Urinary bladder (tissue), 4 donors: ENCODE data around the gene C10orf90. TPM values are rescaled to one million over a fixed set of nuclear protein-coding genes. Genes with fewer than 3 reads are reported as not detected.

Source experiments
- DNase-seq: peaks from one replicate; pipeline ENCODE4 v3.0.0-alpha.2; 2015; ENCODE audit errors: extremely low spot score
- H3K27ac ChIP-seq: one replicate; pipeline ENCODE4 v1.5.1; 2013; ENCODE audit warnings: low read depth, mild to moderate bottlenecking, moderate library complexity
- H3K36me3 ChIP-seq: one replicate; pipeline ENCODE4 v1.6.1; 2013; ENCODE audit warnings: mild to moderate bottlenecking, moderate library complexity; ENCODE audit not compliant: insufficient read depth
- H3K4me1 ChIP-seq: one replicate; pipeline ENCODE4 v1.6.1; 2013; ENCODE audit warnings: mild to moderate bottlenecking, moderate library complexity; ENCODE audit not compliant: insufficient read depth
- H3K4me3 ChIP-seq: one replicate; pipeline ENCODE4 v1.5.1; 2013; ENCODE audit warnings: low read depth, low read length
- whole genome bisulfite sequencing: extraction: QIAGEN DNeasy Blood & Tissue Kit; methylation state at CpG from one replicate; pipeline ENCODE4 v1.1.7; 2013; 5-methylcytosine and 5-hydroxymethylcytosine counted together
- polyA plus RNA-seq: library from polyadenylated mRNA; stranded (reverse); fragments of 200-250 nt; gene quantifications from one replicate; pipeline ENCODE4 v1.2.3, GENCODE V29; 2013
- total RNA-seq: library from RNA; depleted of rRNA; stranded (reverse); fragments of >200 nt; gene quantifications from one replicate; pipeline ENCODE4 v1.2.3, GENCODE V29; 2014
- donor health status: healthy with polysubstance abuse.
- donor health status: healthy.

Gene C10orf90
- total and polyA plus RNA-seq, 2 donors: 0.85 TPM; not detected in 1

DNA sequence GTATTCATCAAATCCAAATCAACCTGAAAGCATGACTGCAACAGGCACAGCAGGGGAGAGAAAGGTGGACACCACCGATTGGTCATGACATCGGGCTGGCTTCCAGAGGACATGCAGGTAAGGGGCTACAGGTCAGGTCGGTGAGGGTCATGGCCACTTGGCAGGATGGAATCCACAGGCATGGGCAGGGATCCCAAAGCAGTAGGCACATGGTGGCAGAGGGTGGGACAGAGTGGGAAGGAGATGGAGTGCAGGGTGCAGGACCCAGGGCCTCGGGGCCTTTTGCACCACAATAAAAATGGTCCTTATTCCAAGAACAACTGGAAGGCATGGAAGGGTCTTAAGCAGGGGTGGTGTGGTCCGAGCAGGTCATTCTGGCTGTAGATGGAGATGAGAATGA is 33.0 kb downstream of the C10orf90 start:
- no peaks in the 10 kb centered on the region for H3K36me3 ChIP-seq
- no peak overlapping the region for H3K27ac ChIP-seq
- no peak overlapping the region for H3K4me3 ChIP-seq
- no peak for DNase-seq
- no peaks in the 10 kb centered on the region for H3K4me1 ChIP-seq
- WGBS: 93% methylated on average over 5 of the region's 5 CpGs

DNA sequence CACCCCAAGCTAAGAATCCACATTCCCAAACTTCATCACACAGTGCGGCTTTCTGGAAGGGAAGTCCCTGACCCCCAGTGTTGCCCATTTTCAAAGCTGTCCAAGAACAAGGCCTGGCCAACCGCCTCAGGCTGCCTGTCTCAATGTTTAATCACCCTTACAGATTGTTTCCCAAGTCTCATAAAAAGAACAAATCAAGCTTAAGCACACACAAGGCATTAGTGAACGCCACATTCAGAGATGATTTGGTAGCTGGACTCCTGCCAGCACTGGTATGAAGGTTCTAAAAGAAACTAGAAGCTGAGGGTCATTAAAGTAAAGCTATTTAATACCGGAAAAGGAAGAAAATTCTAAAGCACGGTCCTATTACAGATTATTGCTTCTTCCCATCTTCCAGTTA is 35.6 kb downstream of the C10orf90 start:
- Histone ChIP-seq H3K4me1 (no peaks in the 10 kb centered on the region), H3K36me3 (no peaks in the 10 kb centered on the region), H3K4me3 (no peak overlapping the region), H3K27ac (no peak overlapping the region)
- WGBS: 46% methylated on average over 5 of the region's 5 CpGs
- DNase-seq: peak; percentile 20

DNA sequence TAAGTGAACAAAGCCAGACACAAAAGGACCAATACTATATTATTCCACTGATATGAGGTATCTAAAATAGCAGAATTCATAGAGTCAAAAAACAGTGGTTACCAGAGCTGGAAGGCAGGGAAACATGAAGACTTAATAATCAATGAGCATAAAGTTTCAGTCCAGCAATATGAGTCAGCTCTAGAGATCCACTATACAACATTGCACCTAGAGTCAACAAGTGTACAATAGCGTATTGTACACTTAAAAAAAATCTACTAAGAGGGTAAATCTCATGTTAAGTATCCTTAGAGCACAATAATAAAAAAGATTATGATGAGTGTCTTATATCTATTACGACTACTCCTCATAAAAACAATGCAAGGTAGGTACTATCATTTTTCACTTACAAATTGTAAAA is 36.1 kb downstream of the C10orf90 start:
- WGBS: 91% methylated on average over 2 of the region's 2 CpGs
- H3K4me1 ChIP-seq: no peaks in the 10 kb centered on the region
- no peaks in the 10 kb centered on the region for H3K36me3 ChIP-seq
- no peak overlapping the region for H3K27ac ChIP-seq
- DNase-seq: no peak
- H3K4me3 ChIP-seq: no peak overlapping the region

DNA sequence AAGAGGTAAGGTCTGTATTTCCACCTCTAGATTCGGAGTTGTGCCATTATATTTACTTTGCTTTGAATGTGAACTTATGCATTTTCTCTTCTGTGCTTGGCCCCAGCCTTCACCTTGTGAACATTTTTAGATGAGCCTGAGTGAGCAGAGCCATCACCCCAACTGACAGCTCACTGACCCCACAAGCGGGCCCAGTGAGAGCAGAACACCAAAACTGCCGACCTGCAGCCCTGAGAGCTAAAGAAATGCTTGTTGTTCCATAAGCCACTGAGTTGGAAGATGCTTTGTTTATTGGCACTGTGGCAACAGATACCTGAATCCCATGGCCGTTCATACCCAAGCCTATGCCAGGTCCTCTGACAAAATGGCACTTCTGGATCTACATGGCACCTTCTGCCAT is 37.8 kb downstream of the C10orf90 start:
- WGBS: 87% methylated on average over 4 of the region's 4 CpGs

DNA sequence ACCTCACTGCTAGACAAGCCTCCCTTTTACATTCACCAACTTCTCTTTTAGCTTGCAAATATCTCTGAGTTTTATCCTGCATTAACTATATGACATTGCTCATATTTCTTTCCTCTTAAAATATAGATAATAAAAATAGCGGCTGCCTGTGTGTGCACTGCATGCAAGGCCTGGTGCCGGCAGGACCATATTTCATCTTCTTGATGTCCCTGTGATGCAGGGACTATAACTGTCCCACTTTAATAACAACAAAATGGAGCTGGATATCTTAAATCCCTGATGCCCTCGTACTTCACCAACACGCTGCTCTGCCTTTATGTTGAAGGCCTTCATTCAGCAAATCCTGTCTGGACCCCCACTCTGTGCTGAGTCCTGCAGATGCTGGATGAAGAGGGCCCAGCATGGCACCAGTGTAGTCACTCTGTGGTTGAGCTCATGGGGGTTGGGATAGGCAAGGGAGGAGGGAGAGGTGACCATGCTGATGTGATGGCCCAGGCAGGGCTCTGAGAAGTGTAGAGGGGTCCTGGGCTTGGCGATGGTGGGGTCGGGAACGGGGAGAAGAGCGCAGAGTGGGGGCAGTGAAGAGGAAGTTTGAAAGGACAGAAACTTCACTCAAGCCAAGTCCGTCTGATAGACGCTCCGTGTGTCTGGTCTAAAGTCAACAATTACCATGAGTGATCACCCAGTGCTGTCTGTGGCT is 40.4 kb downstream of the C10orf90 start:
- DNase-seq: no peak
- H3K36me3 ChIP-seq: no peaks in the 10 kb centered on the region
- WGBS: 79% methylated on average over 11 of the region's 11 CpGs
- H3K27ac ChIP-seq: no peak overlapping the region
- H3K4me1 ChIP-seq: no peaks in the 10 kb centered on the region
- no peak overlapping the region for H3K4me3 ChIP-seq

More for the DNA sequence above, 37.8 kb downstream of the C10orf90 start:
- no peak for DNase-seq
- H3K4me3 ChIP-seq: no peak overlapping the region
- H3K4me1 ChIP-seq: no peaks in the 10 kb centered on the region
- no peaks in the 10 kb centered on the region for H3K36me3 ChIP-seq
- H3K27ac ChIP-seq: no peak overlapping the region

DNA sequence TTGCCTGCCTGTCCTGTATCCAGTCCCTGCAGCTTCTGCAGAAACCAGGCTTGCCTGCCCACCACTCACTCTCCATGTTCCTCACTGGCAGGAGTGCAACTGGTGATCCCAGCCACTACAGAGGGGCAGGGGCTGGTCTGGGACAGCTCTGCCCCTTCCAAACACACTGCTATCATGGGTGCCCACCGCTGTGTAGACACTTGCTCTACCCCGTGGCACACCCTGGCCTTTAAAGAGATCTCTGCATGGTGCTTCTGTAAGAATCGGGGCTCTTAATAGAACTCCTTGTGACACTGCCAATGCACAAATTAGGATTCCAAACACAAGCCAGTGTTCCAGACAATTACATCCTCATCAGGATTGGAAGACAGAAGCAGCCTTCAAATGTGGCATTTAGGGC is 41.7 kb downstream of the C10orf90 start:
- no peaks in the 10 kb centered on the region for H3K36me3 ChIP-seq

DNA sequence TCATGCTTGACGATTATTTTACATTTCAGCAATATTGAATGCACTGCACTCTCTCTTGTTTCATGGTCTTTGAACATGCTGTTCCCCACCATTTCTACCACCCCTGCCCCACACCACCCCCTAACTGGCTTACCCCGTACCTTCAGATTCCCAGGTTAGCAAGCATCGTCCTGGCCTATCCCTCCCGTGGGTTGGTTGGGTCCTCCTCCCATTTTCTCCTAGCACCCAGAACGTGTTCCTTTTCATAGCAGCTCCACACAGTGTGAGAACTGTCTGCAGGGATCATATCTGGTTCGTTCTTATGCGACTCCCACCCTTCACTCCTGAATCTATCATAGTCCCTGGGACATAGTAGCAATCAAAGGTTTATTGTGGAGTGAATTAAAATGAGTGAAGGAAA is 48.6 kb downstream of the C10orf90 start:
- WGBS: 86% methylated on average over 7 of the region's 7 CpGs
- DNase-seq: no peak
- H3K4me3 ChIP-seq: no peak overlapping the region
- no peak overlapping the region for H3K27ac ChIP-seq
- no peaks in the 10 kb centered on the region for H3K4me1 ChIP-seq
- no peaks in the 10 kb centered on the region for H3K36me3 ChIP-seq

More for the DNA sequence above, 41.7 kb downstream of the C10orf90 start:
- H3K4me3 ChIP-seq: no peak overlapping the region
- 85% methylated on average over 3 of the region's 3 CpGs for WGBS
- no peaks in the 10 kb centered on the region for H3K4me1 ChIP-seq
- H3K27ac ChIP-seq: no peak overlapping the region
- no peak for DNase-seq

DNA sequence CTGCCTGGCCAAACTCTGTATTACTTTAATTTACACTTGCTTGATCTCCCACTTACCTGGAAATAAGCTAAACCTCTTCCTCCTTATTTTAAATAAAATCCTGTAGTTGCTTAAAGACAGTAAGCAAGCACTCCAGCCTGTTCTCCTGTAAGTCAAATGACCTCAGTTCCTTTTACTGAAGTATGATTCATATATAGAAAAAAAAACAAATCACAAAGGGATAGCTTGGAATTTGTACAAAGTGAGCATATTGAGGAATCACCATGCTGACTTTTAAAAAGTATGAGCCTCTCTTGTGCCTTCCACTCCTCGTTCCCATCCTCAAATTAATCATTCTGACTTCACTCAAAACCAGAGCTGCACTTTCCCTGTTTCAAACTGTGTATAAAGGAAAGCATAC is 52.0 kb downstream of the C10orf90 start:
- no peaks in the 10 kb centered on the region for H3K36me3 ChIP-seq
- DNase-seq: no peak
- no peak overlapping the region for H3K27ac ChIP-seq
- 65% methylated on average over 1 of the region's 1 CpG for WGBS
- H3K4me1 ChIP-seq: no peaks in the 10 kb centered on the region
- H3K4me3 ChIP-seq: no peak overlapping the region

DNA sequence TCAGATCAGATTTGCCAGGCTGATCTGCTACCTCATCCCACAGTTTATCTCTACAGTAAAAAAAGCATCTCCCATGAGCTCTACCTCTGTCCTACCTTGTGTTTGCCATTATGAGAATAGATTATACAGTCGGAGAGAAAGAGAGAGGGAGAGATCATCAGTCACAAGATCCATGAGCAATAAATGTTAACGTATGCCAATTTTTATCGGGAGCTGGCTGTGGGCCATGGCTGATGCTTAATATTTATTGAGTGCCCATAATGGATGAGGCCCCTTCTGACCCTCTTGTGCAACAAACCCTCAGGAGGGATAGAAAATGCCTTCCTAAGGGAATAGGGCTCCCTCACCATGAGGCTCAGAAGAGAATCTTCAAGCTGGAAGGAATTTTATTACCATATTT is 52.8 kb downstream of the C10orf90 start:
- Histone ChIP-seq H3K4me1 (no peaks in the 10 kb centered on the region), H3K36me3 (no peaks in the 10 kb centered on the region), H3K27ac (no peak overlapping the region), H3K4me3 (no peak overlapping the region)
- 72% methylated on average over 3 of the region's 3 CpGs for WGBS
- no peak for DNase-seq

DNA sequence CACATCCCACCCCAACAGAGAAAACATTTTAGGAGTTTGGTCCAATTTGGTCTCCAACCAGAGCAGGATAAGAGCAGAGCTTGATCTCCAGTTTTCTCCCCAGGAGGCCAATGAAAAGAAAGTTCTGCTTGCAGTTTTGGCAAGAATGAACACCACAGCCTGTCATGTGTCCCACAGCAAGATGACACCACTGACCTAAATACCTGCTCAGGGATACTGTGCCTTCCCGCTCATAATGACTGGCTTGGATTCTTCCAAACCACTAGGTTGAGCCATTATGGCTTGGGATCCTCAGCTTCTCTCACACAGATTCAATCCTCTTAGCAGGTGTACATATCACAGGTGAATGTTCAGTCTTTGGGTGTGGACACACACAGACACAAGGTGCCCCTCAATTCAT is 53.3 kb downstream of the C10orf90 start:
- DNase-seq: no peak

DNA sequence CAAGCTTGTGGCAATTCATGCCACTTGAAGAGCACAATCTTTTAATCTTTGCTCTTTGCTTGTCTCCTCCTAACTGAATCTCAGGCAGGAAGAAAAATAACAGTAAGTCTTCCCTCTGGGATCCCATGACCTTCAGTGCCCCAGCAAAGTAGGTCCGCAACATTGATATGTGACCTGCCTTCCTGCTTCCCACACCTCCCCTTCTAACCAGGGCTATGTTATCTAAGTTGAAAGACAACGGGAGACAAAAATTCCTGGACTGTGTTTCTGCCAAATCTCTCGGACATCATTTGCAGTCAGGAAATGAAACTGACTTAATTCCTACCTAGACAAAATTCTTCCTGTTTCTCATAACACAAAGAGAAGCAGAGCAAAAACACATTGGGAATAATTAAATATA is 53.8 kb downstream of the C10orf90 start:
- Histone ChIP-seq H3K4me3 (no peak overlapping the region), H3K4me1 (no peaks in the 10 kb centered on the region), H3K36me3 (no peaks in the 10 kb centered on the region), H3K27ac (no peak overlapping the region)
- no peak for DNase-seq
- 31% methylated on average over 3 of the region's 3 CpGs for WGBS

More for the DNA sequence above, 53.3 kb downstream of the C10orf90 start:
- H3K36me3 ChIP-seq: no peaks in the 10 kb centered on the region
- 88% methylated on average over 1 of the region's 1 CpG for WGBS
- no peak overlapping the region for H3K27ac ChIP-seq
- no peak overlapping the region for H3K4me3 ChIP-seq
- H3K4me1 ChIP-seq: no peaks in the 10 kb centered on the region

DNA sequence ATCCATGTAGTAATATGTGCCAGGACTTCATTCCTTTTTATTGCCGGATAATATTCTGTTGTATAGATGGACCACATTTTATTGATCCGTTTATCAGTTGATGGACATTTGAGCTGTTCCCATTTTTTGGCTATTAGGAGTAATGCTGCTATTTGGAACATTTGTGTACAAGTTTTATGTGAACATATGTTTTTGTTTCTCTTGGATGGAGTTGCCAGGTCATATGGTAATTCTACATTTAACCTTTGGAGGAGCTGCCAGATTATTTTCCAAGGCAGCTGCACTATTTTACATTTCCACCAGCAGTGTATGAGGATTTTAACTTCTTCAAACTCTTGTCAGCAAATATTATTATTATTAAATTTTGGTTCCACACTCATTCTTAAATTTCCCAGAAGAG is 59.2 kb downstream of the C10orf90 start:
- Histone ChIP-seq H3K36me3 (no peaks in the 10 kb centered on the region), H3K4me1 (no peaks in the 10 kb centered on the region), H3K4me3 (no peak overlapping the region), H3K27ac (no peak overlapping the region)
- DNase-seq: no peak
- 54% methylated on average over 2 of the region's 2 CpGs for WGBS

DNA sequence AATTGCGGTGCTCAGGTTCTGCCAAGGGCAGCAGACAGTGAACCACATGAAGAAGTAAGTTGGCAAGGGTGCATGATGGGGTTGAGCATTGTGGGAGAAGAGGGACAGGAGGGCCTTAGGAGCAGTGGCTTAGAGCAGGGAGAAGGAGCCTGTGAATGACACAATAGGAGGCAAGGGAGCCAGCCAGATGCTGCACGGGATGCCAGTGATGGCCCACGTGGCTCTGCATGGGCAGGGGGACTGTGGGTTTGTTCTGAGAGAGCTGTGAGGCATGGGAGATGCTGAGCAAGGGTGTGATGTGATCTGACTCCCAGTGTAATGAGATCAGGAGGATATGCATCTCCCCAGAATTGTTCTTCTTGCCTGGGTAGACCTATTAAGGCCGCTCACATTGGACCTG is 60.9 kb downstream of the C10orf90 start:
- Histone ChIP-seq H3K4me3 (no peak overlapping the region), H3K27ac (no peak overlapping the region), H3K4me1 (no peaks in the 10 kb centered on the region), H3K36me3 (no peaks in the 10 kb centered on the region)
- WGBS: 75% methylated on average over 4 of the region's 4 CpGs
- no peak for DNase-seq

DNA sequence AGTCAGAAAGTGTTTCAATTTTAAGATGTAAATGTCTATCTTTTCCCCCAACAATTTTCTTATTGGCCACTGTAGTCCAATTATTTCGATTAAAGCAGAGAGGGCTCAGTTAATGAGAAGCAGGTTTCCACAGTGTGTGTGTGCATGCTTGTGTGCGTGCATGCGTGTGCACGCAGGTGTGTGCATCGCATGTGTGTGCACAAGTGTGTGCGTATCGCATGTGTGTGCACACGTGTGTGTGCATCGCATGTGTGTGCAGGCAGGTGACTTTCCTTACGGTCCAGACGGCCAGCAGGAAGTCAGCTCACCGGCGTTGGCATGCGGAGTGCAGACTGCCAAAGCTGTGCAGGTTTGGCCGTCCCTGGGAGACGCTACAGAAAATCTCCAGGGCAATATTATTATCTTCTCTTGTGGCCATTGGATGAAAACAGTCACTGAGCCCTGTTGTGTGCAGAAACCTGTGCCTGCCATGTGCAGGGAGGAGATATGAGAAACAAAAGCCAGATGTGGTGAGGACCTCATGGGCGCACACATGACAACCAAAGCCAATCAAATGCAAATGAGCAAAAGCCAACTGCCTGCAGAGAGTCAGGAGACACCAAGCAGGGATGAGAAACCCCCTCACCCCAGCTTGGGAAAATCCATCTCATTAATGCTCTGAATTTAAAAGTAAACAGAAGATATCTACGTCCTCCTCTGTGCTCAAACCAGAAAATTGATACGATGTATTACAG is 70.4 kb downstream of the C10orf90 start:
- Histone ChIP-seq H3K4me3 (no peak overlapping the region), H3K36me3 (no peaks in the 10 kb centered on the region), H3K4me1 (no peaks in the 10 kb centered on the region), H3K27ac (no peak overlapping the region)
- 62% methylated on average over 19 of the region's 19 CpGs for WGBS
- DNase-seq: no peak
